Activated CD4-positive, alpha-beta T cell treated with anti-CD3 and anti-CD28 coated beads for 1 hour (primary cell): ENCODE measurements around the gene CCR5AS.
"Not testable (repeated sequence)": the region's sequence is repeated elsewhere in the genome, so short reads cannot be mapped to it uniquely, and the experiment has no call there.

Experiments
- DNase-seq: peaks from one replicate; pipeline ENCODE4 v3.0.0-alpha.2; 2020

Gene CCR5AS

GRCh38 chr3:46401579-46401978, 5.3 kb downstream of the CCR5AS start:
- no peak for DNase-seq

- no peak for DNase-seq
Observed at GRCh38 chr3:46400846-46401245, 6.0 kb downstream of the CCR5AS start.

GRCh38 chr3:46400000-46400734, 6.7 kb downstream of the CCR5AS start:
- no peak for DNase-seq

GRCh38 chr3:46399557-46399956, 7.3 kb downstream of the CCR5AS start:
- DNase-seq: no peak

- no peak for DNase-seq
Observed at GRCh38 chr3:46399098-46399497, 7.8 kb downstream of the CCR5AS start.

- DNase-seq: no peak
Observed at GRCh38 chr3:46398186-46398955, 8.5 kb downstream of the CCR5AS start.

GRCh38 chr3:46397111-46397510, 9.8 kb downstream of the CCR5AS start:
- DNase-seq: no peak

- no peak for DNase-seq
Observed at GRCh38 chr3:46395766-46396530, 10.9 kb downstream of the CCR5AS start.

GRCh38 chr3:46395210-46395661, 11.6 kb downstream of the CCR5AS start:
- DNase-seq: no peak

GRCh38 chr3:46393554-46394434, 13.1 kb downstream of the CCR5AS start:
- no peak for DNase-seq

GRCh38 chr3:46393011-46393410, 13.9 kb downstream of the CCR5AS start:
- DNase-seq: no peak

- not testable (repeated sequence) for DNase-seq
Observed at GRCh38 chr3:46391526-46391925, 15.3 kb downstream of the CCR5AS start.

- no peak for DNase-seq
Observed at GRCh38 chr3:46389306-46389705, 17.6 kb downstream of the CCR5AS start.

- DNase-seq: not testable (repeated sequence)
Observed at GRCh38 chr3:46388847-46389246, 18.0 kb downstream of the CCR5AS start.

- no peak for DNase-seq
Observed at GRCh38 chr3:46386205-46386604, 20.7 kb downstream of the CCR5AS start.

GRCh38 chr3:46383951-46384330, 22.9 kb downstream of the CCR5AS start:
- DNase-seq: no peak

GRCh38 chr3:46383211-46383950, 23.5 kb downstream of the CCR5AS start:
- DNase-seq: no peak

GRCh38 chr3:46381625-46382024, 25.2 kb downstream of the CCR5AS start:
- no peak for DNase-seq

- DNase-seq: no peak
Observed at GRCh38 chr3:46380471-46381221, 26.2 kb downstream of the CCR5AS start.

GRCh38 chr3:46378426-46378942, 28.4 kb downstream of the CCR5AS start:
- DNase-seq: peak; percentile 44

- DNase-seq: no peak
Observed at GRCh38 chr3:46375814-46376213, 31.1 kb downstream of the CCR5AS start.
